Mesothelial cell of epicardium (in vitro differentiated cells): ENCODE results near the gene ALAS1. TPM values are rescaled to one million over a fixed set of nuclear protein-coding genes. Genes with fewer than 3 reads are reported as not detected.

ENCODE experiments used
- DNase-seq, 2 experiments: peaks; one replicate each; pipeline ENCODE4 v3.0.0; 2021; ENCODE audit warnings: low spot score in 2 of 2; ENCODE audit not compliant: unreplicated experiment in 2 of 2
- H3K27ac Mint-ChIP-seq: 2 replicates; pipeline ENCODE4 v1.8.0; 2021; ENCODE audit warnings: mixed read lengths
- H3K27me3 Mint-ChIP-seq: 2 replicates; pipeline ENCODE4 v1.8.0; 2021; ENCODE audit warnings: low read depth, mixed read lengths
- H3K36me3 Mint-ChIP-seq: 2 replicates; pipeline ENCODE4 v1.8.0; 2021; ENCODE audit warnings: mixed read lengths
- H3K4me1 Mint-ChIP-seq: 2 replicates; pipeline ENCODE4 v1.8.0; 2021; ENCODE audit warnings: mixed read lengths
- H3K4me3 Mint-ChIP-seq: 2 replicates; pipeline ENCODE4 v1.8.0; 2021; ENCODE audit warnings: mild to moderate bottlenecking, moderate library complexity, mixed read lengths
- H3K9me3 Mint-ChIP-seq: 2 replicates; pipeline ENCODE4 v1.8.0; 2021; ENCODE audit warnings: mixed read lengths
- total RNA-seq: library from RNA; stranded (reverse); gene quantifications from 3 replicates; pipeline ENCODE4 v1.2.1, GENCODE V29; 2021
- TF ChIP-seq, protein P1 (sequence below): fragments of 200-600 bp; sonication (generic); IDR thresholded peaks from one replicate; pipeline ENCODE4 v1.5.0; 2021; ENCODE audit warnings: antibody characterized with exemption; ENCODE audit not compliant: unreplicated experiment

ALAS1 gene
- total RNA-seq, 1 donor from 2014 or later, result 32.1 TPM

DNA sequence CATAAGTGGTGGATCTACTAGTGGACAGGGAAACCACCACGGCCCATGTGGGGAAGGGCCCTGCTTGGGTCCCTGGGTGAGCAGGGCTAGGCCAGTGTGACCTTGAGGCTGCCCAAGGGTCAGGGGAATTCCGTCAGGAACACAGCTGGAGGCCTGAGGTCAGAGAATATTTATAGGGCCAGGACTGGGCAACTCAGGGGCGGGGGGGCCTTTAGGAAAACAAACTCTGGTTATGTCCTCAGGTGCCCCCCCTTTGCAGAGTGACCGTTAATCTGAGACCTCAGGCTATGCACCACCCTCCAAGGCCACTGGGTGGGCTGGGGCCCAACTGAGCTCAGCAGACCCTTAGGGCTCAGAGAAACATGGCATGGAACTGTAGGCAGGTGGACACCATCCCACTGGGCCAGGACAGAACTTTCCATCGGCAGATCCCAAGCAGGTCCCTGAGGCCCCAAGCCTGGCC lies 38.5 kb downstream of the ALAS1 start:
- TF ChIP-seq, protein P1, sequence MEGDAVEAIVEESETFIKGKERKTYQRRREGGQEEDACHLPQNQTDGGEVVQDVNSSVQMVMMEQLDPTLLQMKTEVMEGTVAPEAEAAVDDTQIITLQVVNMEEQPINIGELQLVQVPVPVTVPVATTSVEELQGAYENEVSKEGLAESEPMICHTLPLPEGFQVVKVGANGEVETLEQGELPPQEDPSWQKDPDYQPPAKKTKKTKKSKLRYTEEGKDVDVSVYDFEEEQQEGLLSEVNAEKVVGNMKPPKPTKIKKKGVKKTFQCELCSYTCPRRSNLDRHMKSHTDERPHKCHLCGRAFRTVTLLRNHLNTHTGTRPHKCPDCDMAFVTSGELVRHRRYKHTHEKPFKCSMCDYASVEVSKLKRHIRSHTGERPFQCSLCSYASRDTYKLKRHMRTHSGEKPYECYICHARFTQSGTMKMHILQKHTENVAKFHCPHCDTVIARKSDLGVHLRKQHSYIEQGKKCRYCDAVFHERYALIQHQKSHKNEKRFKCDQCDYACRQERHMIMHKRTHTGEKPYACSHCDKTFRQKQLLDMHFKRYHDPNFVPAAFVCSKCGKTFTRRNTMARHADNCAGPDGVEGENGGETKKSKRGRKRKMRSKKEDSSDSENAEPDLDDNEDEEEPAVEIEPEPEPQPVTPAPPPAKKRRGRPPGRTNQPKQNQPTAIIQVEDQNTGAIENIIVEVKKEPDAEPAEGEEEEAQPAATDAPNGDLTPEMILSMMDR, result peak; percentile 24
- H3K4me1 Mint-ChIP-seq, result peaks cover 16% of the 10 kb centered on the region
- DNase-seq, result no peak
- H3K27me3 Mint-ChIP-seq, result no peaks in the 10 kb centered on the region
- H3K4me3 Mint-ChIP-seq, result no peak overlapping the region
- no peaks in the 10 kb centered on the region for H3K9me3 Mint-ChIP-seq
- no peak overlapping the region for H3K27ac Mint-ChIP-seq
- H3K36me3 Mint-ChIP-seq, result peaks cover 2% of the 10 kb centered on the region

DNA sequence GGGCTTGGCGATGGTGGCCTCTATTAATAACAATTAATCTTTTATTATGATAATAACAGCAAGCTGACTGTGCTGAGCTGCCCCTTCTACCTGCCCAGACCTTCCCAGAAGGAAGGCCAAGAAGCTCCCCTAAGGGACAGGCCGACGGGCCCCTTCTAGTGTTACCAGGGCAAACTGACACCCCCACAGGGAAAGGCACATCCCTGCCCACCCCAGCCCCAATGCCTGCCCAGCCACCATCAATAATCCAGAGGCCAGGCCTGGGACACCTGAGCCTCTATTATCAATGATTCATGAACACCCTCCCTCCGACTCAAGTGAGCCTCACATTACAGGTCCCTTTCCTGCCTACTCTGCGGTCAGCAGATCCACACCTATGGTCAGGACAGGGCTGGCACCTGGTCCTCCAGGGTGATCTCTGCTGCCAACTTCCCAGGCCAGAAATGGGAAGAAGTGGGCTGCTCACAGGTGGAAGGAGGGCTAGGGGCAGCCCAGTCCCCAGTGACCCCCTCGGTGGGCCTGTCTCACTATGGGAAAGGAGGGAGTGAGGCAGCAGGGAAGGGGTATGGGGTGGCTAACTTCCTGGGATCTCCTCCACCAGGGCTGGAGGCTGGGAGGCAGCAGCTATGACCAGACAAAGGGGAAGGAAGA lies 39.2 kb downstream of the ALAS1 start:
- Mint-ChIP-seq H3K27ac (no peak overlapping the region), H3K4me1 (peaks cover 16% of the 10 kb centered on the region), H3K27me3 (no peaks in the 10 kb centered on the region), H3K36me3 (no peaks in the 10 kb centered on the region), H3K9me3 (no peaks in the 10 kb centered on the region), H3K4me3 (peak overlapping the region; percentile 41)
- TF ChIP-seq, protein P1, result no peak
- DNase-seq, result no peak

DNA sequence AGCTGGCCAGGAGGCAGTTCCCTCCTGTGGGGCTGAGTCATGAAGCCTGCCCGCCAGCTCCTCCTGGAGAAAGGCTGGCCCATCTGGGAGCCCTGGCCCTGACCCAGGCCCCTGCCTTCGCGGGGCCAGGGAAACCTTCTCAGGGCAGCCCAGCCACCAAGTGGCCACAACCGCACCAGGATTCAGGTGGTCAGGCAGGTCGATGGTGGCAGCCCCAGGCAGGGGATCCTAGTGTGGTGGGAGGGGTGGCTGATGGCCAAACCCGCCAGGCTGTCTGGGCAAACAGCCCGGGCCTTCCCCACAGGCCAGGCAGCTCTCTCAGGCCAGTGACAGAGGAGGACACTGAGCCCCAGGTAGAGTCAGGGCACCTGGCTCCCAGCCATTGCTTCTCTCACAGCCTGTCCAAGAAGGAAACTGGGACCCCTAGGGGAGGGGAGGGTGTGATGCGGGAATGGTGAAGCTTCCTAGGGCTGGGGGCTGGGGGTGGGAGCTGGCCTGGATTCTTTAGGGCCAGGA lies 39.8 kb downstream of the ALAS1 start:
- no peak for DNase-seq
- H3K27ac Mint-ChIP-seq, result no peak overlapping the region
- H3K4me3 Mint-ChIP-seq, result peak overlapping the region; percentile 93
- no peaks in the 10 kb centered on the region for H3K27me3 Mint-ChIP-seq
- no peaks in the 10 kb centered on the region for H3K36me3 Mint-ChIP-seq
- peaks cover 16% of the 10 kb centered on the region for H3K4me1 Mint-ChIP-seq
- TF ChIP-seq, protein P1, result no peak
- H3K9me3 Mint-ChIP-seq, result no peaks in the 10 kb centered on the region

DNA sequence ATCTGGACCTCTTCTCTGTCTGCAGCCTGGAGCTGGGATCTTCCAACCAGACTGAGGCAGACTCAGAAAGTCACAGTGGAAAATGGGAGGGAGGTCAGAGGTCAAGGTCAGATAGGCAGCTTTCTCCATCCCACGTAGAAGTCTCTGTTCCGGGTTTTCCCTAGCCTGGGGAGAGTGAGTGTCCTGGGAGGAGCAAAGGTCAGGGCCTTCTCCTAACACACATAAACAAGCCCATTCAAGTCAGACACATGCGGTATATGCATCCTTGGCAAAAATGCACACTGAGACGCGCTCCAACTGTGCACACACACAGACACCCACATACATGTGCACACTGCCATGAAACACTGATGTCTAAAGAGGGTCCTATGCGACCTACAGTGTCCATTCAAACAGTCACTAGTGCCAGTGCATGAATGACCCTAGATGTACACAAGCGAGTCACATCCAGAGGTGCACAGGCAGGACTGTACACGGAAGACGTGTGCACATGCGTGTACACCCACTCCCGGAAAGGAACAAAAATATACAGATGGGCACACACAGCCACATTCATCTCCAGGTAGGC lies 40.3 kb downstream of the ALAS1 start:
- TF ChIP-seq, protein P1, result no peak

DNA sequence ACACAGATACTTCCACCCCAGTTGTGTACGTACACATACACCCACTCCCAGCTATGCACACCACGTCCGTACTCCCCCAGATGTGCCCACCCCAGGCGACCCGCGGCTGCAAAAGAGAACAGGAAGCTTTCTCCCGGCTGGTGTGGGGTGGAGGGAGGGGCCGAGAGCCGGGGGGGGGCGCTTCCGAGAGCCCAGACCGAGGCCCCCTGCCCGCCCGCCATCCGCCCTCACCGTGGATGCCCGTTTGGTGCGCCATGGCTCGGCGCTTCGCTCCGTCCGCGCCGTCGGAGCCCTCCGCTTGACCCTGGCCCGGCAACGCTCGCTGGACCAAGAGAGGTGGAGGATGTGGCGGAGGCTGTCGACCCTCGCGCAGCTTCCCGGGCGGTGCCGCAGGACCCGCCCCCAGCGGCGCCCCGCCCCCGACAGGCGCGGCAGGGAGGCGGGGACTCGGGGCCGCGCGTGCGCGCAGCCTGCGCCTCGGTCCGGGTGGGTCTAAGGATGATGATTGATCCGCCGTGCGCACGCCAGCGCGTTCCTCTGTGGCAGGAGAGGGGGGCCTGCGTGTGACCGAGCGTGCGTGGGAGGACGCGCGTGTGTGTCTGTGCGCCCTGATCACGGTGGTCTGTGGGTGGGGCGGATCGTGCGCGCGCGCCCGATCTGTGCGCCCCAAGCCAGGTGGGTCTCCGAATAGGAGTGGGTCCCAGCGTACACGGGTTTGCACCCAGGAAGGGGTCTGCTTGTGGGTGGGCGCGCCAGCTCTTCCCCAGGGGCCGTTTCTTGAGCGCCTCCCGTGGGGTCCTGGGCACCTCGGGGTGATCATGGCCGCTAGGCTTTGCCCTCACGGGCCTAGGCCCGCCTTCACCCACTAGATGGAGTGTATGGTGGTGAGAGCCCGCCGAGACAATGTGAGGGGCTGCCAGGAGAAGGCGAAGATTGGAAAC lies 41.1 kb downstream of the ALAS1 start, which contains the start of gene TWF2:
TSS of gene TWF2 (minus strand) at position 398 of the 941 bp plus-strand sequence. CDS start at position 256, 142 bp downstream.
- Mint-ChIP-seq H3K27ac (peak within 1 kb of the TSS; percentile 79), H3K27me3 (no peaks in the 10 kb centered on the region), H3K4me3 (peak within 1 kb of the TSS; percentile 93), H3K36me3 (no peaks in the 10 kb centered on the region), H3K9me3 (no peaks in the 10 kb centered on the region), H3K4me1 (peaks cover 16% of the 10 kb centered on the region)
- DNase-seq, result peak; percentile 72 to 85
- TF ChIP-seq, protein P1, result no peak

More for the DNA sequence above, 40.3 kb downstream of the ALAS1 start:
- H3K9me3 Mint-ChIP-seq, result no peaks in the 10 kb centered on the region
- no peak for DNase-seq
- H3K4me3 Mint-ChIP-seq, result peak overlapping the region; percentile 93
- H3K27ac Mint-ChIP-seq, result peak overlapping the region; percentile 62
- H3K27me3 Mint-ChIP-seq, result no peaks in the 10 kb centered on the region
- peaks cover 16% of the 10 kb centered on the region for H3K4me1 Mint-ChIP-seq
- H3K36me3 Mint-ChIP-seq, result no peaks in the 10 kb centered on the region
